GM23248 (cell line): ENCODE data around the gene MDFIC. TPM values are rescaled to one million over a fixed set of nuclear protein-coding genes. Genes with fewer than 3 reads are reported as not detected.

Experiments
- DNase-seq: peaks from one replicate; pipeline ENCODE4 v3.0.0-alpha.2; 2015
- H2AFZ ChIP-seq: fragments of 200-600 bp; sonication (generic); 2 replicates; pipeline ENCODE4 v1.6.1; 2016; ENCODE audit warnings: antibody characterized with exemption
- H3F3A ChIP-seq: fragments of 200-600 bp; sonication (generic); 2 replicates; pipeline ENCODE4 v1.6.1; 2016; ENCODE audit warnings: mild to moderate bottlenecking, antibody characterized with exemption, mixed run types; ENCODE audit not compliant: insufficient read depth
- H3K27ac ChIP-seq: fragments of 200-600 bp; sonication (generic); 2 replicates; pipeline ENCODE4 v1.5.1; 2016; ENCODE audit warnings: mild to moderate bottlenecking
- H3K27me3 ChIP-seq: fragments of 200-600 bp; sonication (generic); replicated peaks from 2 replicates; pipeline ENCODE4 v1.6.1; 2016; ENCODE audit warnings: mild to moderate bottlenecking; ENCODE audit not compliant: insufficient read depth
- H3K36me3 ChIP-seq: fragments of 200-600 bp; sonication (generic); 2 replicates; pipeline ENCODE4 v1.6.1; 2016; ENCODE audit warnings: low read depth, mild to moderate bottlenecking
- H3K4me1 ChIP-seq: fragments of 200-600 bp; sonication (generic); 2 replicates; pipeline ENCODE4 v1.6.1; 2016; ENCODE audit warnings: mild to moderate bottlenecking; ENCODE audit not compliant: insufficient read depth
- H3K4me2 ChIP-seq: fragments of 200-600 bp; sonication (generic); one replicate; pipeline ENCODE4 v1.6.1; 2016; ENCODE audit warnings: mild to moderate bottlenecking; ENCODE audit not compliant: unreplicated experiment
- H3K4me3 ChIP-seq: fragments of 200-600 bp; sonication (generic); 2 replicates; pipeline ENCODE4 v1.5.1; 2016; ENCODE audit warnings: mild to moderate bottlenecking
- H3K79me2 ChIP-seq: fragments of 200-600 bp; sonication (generic); 2 replicates; pipeline ENCODE4 v1.6.1; 2016; ENCODE audit warnings: mild to moderate bottlenecking; ENCODE audit not compliant: insufficient read depth
- H3K9ac ChIP-seq: fragments of 200-600 bp; sonication (generic); 2 replicates; pipeline ENCODE4 v1.6.1; 2016; ENCODE audit warnings: mild to moderate bottlenecking
- H3K9me2 ChIP-seq: fragments of 200-600 bp; sonication (generic); 2 replicates; pipeline ENCODE4 v1.6.1; 2016; ENCODE audit warnings: mixed run types, mild to moderate bottlenecking, moderate library complexity; ENCODE audit not compliant: insufficient read depth
- H3K9me3 ChIP-seq: fragments of 200-600 bp; sonication (generic); one replicate; pipeline ENCODE4 v1.6.1; 2017; ENCODE audit warnings: low read depth
- H4K20me1 ChIP-seq: fragments of 200-600 bp; sonication (generic); 2 replicates; pipeline ENCODE4 v1.6.0; 2016; ENCODE audit not compliant: insufficient read depth
- EZH2 ChIP-seq: fragments of 200-600 bp; sonication (generic); IDR thresholded peaks from 2 replicates; pipeline ENCODE4 v1.6.1; 2018; ENCODE audit warnings: antibody characterized with exemption, mild to moderate bottlenecking; ENCODE audit not compliant: insufficient read depth, poor library complexity, severe bottlenecking
- EZH2phosphoT487 ChIP-seq: fragments of 200-600 bp; sonication (generic); IDR thresholded peaks from 2 replicates; pipeline ENCODE4 v1.6.1; 2018; ENCODE audit warnings: antibody characterized with exemption, moderate library complexity, mild to moderate bottlenecking, low read depth; ENCODE audit not compliant: insufficient read depth
- WGBS, 2 experiments: methylation state at CpG; one replicate each; pipeline ENCODE4 v1.1.6; 2015 to 2017; ENCODE audit warnings: low lambda C conversion rate in 2 of 2, low coverage in 1 of 2; ENCODE audit errors: missing lambda C conversion rate in 2 of 2; 5-methylcytosine and 5-hydroxymethylcytosine counted together
- in situ Hi-C: fragments of 300-500 bp; cut with MboI; formaldehyde crosslinking; loops from 2 replicates; pipeline ENCODE4 v1.15.0; 2020
- polyA plus RNA-seq: library from polyadenylated mRNA; unstranded; fragments of >200 nt; fragmentation: Nextera tagmentation; extraction: Ambion mirVana; gene quantifications from 2 replicates; pipeline ENCODE4 v1.2.1, GENCODE V29; 2016
- total RNA-seq: library from RNA; depleted of rRNA; stranded (reverse); fragments of >200 nt; shearing (Covaris generic); gene quantifications from 2 replicates; pipeline ENCODE4 v1.2.3, GENCODE V29; 2014

Gene MDFIC
- total and polyA plus RNA-seq, 2 experiments from 2014 or later, result 23.0 to 50.3 TPM

DNA sequence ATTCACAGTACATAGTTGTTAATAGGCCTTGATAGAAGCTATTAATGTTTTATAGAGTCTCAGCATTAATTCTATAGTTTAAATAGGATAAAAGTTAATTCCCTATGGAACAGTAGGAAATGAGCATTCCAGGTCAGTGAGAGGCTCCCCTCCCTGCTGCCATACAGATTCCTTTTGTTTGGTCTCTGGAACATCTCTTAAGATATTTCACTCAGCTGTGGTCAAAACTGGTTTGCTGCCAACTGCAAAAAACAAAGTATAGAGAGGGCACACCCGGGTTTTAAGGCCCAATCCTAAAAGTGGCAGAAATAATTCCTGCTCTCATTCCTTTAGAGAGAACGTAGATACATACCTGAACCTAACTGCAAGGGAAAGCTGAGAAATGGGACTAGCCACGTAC is 51.3 kb downstream of the MDFIC start:
- Histone ChIP-seq H3F3A (no peaks in the 10 kb centered on the region), H2AFZ (no peak overlapping the region), H3K79me2 (peaks cover 100% of the 10 kb centered on the region), H3K4me3 (no peak overlapping the region), H3K9me3 (no peaks in the 10 kb centered on the region), H3K9ac (no peak overlapping the region), H3K4me1 (peaks cover 13% of the 10 kb centered on the region), H3K27me3 (no peaks in the 10 kb centered on the region), H3K9me2 (no peaks in the 10 kb centered on the region), H3K36me3 (no peaks in the 10 kb centered on the region), H4K20me1 (no peaks in the 10 kb centered on the region), H3K27ac (no peak overlapping the region), H3K4me2 (no peak overlapping the region)
- in situ Hi-C loops, result no loop called here
- peak; percentile 50 for DNase-seq
- WGBS, 2 experiments, result 65% methylated on average over 3 of the region's 3 CpGs
- TF ChIP-seq EZH2 (no peak), EZH2phosphoT487 (no peak)

DNA sequence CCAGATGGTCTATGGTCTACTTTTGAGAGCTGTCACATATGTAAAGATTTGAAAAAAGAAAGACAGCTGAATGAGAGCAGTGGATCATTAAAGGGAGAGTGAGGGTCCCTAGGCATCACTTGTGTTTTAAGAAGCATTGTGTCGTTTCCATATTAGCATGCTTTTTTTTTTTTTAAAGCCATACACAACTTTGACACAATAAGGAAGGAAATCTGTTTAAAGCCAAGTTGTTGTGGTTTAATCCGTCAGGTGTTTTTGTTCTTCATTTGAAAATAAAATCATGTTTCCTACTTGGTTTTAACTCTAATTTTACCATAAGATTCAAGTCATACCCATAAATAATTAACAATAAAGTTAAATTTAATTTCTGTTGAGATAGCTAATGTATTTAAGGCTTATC is 53.5 kb downstream of the MDFIC start:
- WGBS, 2 experiments, result 85 to 87% methylated on average over 2 of the region's 2 CpGs
- Histone ChIP-seq H2AFZ (no peak overlapping the region), H3K9ac (no peak overlapping the region), H3K9me3 (no peaks in the 10 kb centered on the region), H3K4me3 (no peak overlapping the region), H3K79me2 (peaks cover 87% of the 10 kb centered on the region), H3K27me3 (no peaks in the 10 kb centered on the region), H4K20me1 (no peaks in the 10 kb centered on the region), H3K36me3 (no peaks in the 10 kb centered on the region; the same call in 1 of the 2 replicates), H3F3A (no peaks in the 10 kb centered on the region), H3K4me1 (peaks cover 13% of the 10 kb centered on the region), H3K27ac (no peak overlapping the region), H3K9me2 (no peaks in the 10 kb centered on the region), H3K4me2 (no peak overlapping the region)
- in situ Hi-C loops, result no loop called here
- TF ChIP-seq EZH2phosphoT487, result no peak
- no peak for TF ChIP-seq EZH2
- no peak for DNase-seq

DNA sequence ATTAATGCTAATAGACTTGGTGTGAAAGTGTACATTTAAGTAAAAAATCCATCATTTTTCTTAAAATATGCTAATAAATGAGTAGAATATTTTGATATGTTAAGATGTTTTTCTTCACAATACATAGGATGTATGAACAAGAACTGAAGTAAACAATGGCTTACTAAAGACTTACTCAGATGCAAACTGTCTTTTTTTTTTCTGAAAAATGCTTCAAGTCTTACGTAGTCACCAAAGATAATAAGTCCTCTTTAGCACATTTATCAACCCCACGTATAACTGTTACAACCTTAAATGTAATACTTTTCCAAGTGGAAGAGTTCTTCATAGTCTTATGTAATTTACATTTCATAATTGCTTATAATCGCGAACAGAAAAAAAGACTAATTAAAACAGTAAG is 54.8 kb downstream of the MDFIC start:
- DNase-seq, result peak; percentile 31
- no peaks in the 10 kb centered on the region for H3K9me3 ChIP-seq
- H4K20me1 ChIP-seq, result no peaks in the 10 kb centered on the region
- H3K27ac ChIP-seq, result no peak overlapping the region
- no peak overlapping the region for H2AFZ ChIP-seq
- H3K9me2 ChIP-seq, result no peaks in the 10 kb centered on the region
- peaks cover 13% of the 10 kb centered on the region for H3K4me1 ChIP-seq
- 41 to 44% methylated on average over 4 of the region's 4 CpGs for WGBS, 2 experiments
- H3K9ac ChIP-seq, result no peak overlapping the region
- H3F3A ChIP-seq, result no peaks in the 10 kb centered on the region
- peaks cover 81% of the 10 kb centered on the region for H3K79me2 ChIP-seq
- H3K27me3 ChIP-seq, result no peaks in the 10 kb centered on the region
- peaks cover 5% of the 10 kb centered on the region for H3K36me3 ChIP-seq
- TF ChIP-seq EZH2phosphoT487 (no peak), EZH2 (no peak)
- no peak overlapping the region for H3K4me2 ChIP-seq
- in situ Hi-C loops, result no loop called here
- no peak overlapping the region for H3K4me3 ChIP-seq

DNA sequence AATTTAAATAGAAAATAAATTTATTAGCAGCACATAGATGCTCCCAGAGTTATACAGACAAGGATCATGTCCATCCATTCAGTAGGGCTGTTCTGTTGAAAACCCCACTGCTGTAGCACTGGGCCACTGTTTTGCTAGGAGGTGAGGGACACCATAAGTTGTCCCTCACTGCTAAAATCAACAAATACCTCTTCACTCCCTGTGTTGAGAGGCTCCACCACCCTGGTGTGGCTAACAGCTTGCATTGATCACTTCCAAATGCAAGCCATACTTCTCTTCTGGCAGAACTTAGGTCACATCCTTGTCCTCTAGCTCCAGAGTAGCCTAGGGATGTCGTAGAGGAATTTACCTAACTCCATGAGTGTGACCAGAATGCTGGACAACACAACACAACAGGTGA is 55.4 kb downstream of the MDFIC start:
- no peak overlapping the region for H3K4me2 ChIP-seq
- no peaks in the 10 kb centered on the region for H4K20me1 ChIP-seq
- in situ Hi-C loops, result no loop called here
- H2AFZ ChIP-seq, result no peak overlapping the region
- H3K36me3 ChIP-seq, result peaks cover 5% of the 10 kb centered on the region
- WGBS, 2 experiments, result 71 to 82% methylated on average over 1 of the region's 1 CpG
- no peaks in the 10 kb centered on the region for H3F3A ChIP-seq
- H3K4me1 ChIP-seq, result peaks cover 13% of the 10 kb centered on the region
- no peak for DNase-seq
- H3K9me2 ChIP-seq, result no peaks in the 10 kb centered on the region
- H3K79me2 ChIP-seq, result peaks cover 75% of the 10 kb centered on the region
- no peak overlapping the region for H3K4me3 ChIP-seq
- no peak for TF ChIP-seq EZH2phosphoT487
- TF ChIP-seq EZH2, result no peak
- H3K9ac ChIP-seq, result no peak overlapping the region
- no peaks in the 10 kb centered on the region for H3K9me3 ChIP-seq
- H3K27me3 ChIP-seq, result no peaks in the 10 kb centered on the region
- H3K27ac ChIP-seq, result no peak overlapping the region

DNA sequence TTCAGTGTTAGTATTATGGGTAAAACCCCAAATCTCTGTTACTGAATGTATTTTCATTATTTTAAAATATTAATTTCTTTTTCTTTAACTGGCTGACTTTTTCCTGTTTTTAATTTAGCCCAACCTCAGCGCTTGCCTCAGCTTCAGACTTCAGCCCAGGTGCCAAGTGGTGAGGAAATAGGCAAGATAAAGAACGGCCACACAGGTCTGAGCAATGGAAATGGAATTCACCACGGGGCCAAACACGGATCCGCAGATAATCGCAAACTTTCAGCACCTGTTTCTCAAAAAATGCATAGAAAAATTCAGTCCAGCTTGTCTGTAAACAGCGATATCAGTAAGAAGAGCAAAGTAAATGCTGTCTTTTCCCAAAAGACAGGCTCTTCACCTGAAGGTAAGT is 57.5 kb downstream of the MDFIC start:
- Histone ChIP-seq H3K27ac (no peak overlapping the region), H3K79me2 (peaks cover 53% of the 10 kb centered on the region), H3K4me2 (no peak overlapping the region), H3K4me3 (no peak overlapping the region), H3F3A (no peaks in the 10 kb centered on the region), H3K9ac (no peak overlapping the region), H4K20me1 (no peaks in the 10 kb centered on the region), H3K9me2 (no peaks in the 10 kb centered on the region), H3K4me1 (peaks cover 5% of the 10 kb centered on the region), H3K36me3 (peaks cover 5% of the 10 kb centered on the region), H3K27me3 (no peaks in the 10 kb centered on the region), H3K9me3 (no peaks in the 10 kb centered on the region), H2AFZ (no peak overlapping the region)
- in situ Hi-C loops, result no loop called here
- no peak for TF ChIP-seq EZH2phosphoT487
- no peak for TF ChIP-seq EZH2
- WGBS, 2 experiments, result 83% methylated on average over 7 of the region's 7 CpGs
- no peak for DNase-seq
